Karpas-422 (cell line): ENCODE data around the gene TFEB. TPM values are rescaled to one million over a fixed set of nuclear protein-coding genes. Genes with fewer than 3 reads are reported as not detected.
A peak's percentile ranks its signal among the peaks of the same experiment; 100 is the strongest.

ENCODE experiments used
- DNase-seq: peaks from one replicate; pipeline ENCODE4 v3.0.0-alpha.2; 2015
- H2AFZ ChIP-seq: fragments of 200-600 bp; sonication (generic); 2 replicates; pipeline ENCODE4 v1.6.1; 2014; ENCODE audit warnings: antibody characterized with exemption, low read length, mixed read lengths
- H3K27ac ChIP-seq: fragments of 200-600 bp; sonication (generic); 2 replicates; pipeline ENCODE4 v1.5.1; 2014; ENCODE audit warnings: mild to moderate bottlenecking, low read length, moderate library complexity
- H3K27me3 ChIP-seq: fragments of 200-600 bp; sonication (generic); 2 replicates; pipeline ENCODE4 v1.6.1; 2014; ENCODE audit warnings: low read length, mixed read lengths
- H3K36me3 ChIP-seq: fragments of 200-600 bp; sonication (generic); 2 replicates; pipeline ENCODE4 v1.6.1; 2014; ENCODE audit warnings: low read length, mixed read lengths; ENCODE audit not compliant: insufficient read depth
- H3K4me1 ChIP-seq: fragments of 200-600 bp; sonication (generic); 2 replicates; pipeline ENCODE4 v1.6.1; 2014; ENCODE audit warnings: mild to moderate bottlenecking, low read length, mixed read lengths
- H3K4me2 ChIP-seq: fragments of 200-600 bp; sonication (generic); 2 replicates; pipeline ENCODE4 v1.6.1; 2014; ENCODE audit warnings: low read length, low read depth, mild to moderate bottlenecking; ENCODE audit not compliant: poor library complexity, severe bottlenecking
- H3K4me3 ChIP-seq: fragments of 200-600 bp; sonication (generic); 2 replicates; pipeline ENCODE4 v1.5.1; 2014; ENCODE audit warnings: mild to moderate bottlenecking, antibody characterized with exemption, low read length, mixed read lengths
- H3K79me2 ChIP-seq: fragments of 200-600 bp; sonication (generic); 2 replicates; pipeline ENCODE4 v1.6.1; 2014; ENCODE audit warnings: mild to moderate bottlenecking, low read length, mixed read lengths
- H3K9ac ChIP-seq: fragments of 200-600 bp; sonication (generic); 2 replicates; pipeline ENCODE4 v1.6.0; 2014; ENCODE audit warnings: low read length
- H3K9me2 ChIP-seq: fragments of 200-600 bp; sonication (generic), shearing (Covaris generic); replicated peaks from 2 replicates; pipeline ENCODE4 v1.6.0; 2014; ENCODE audit warnings: mild to moderate bottlenecking, low read length, moderate library complexity; ENCODE audit not compliant: insufficient read depth
- H3K9me3 ChIP-seq: fragments of 300-700, 200-600 bp; sonication (generic); 2 replicates; pipeline ENCODE4 v1.6.1; 2014; ENCODE audit warnings: low read length, mixed read lengths
- H4K20me1 ChIP-seq: fragments of 200-600 bp; sonication (generic); 2 replicates; pipeline ENCODE4 v1.6.1; 2014; ENCODE audit warnings: mild to moderate bottlenecking, antibody characterized with exemption, low read length, low read depth; ENCODE audit not compliant: insufficient read depth
- total RNA-seq: library from RNA; depleted of rRNA; stranded (reverse); fragments of >200 nt; shearing (Covaris generic); gene quantifications from 2 replicates; pipeline ENCODE4 v1.2.3, GENCODE V29; 2014; ENCODE audit warnings: low replicate concordance

TFEB gene
- total RNA-seq, 1 experiment from 2014 or later: 72.3 TPM

DNA sequence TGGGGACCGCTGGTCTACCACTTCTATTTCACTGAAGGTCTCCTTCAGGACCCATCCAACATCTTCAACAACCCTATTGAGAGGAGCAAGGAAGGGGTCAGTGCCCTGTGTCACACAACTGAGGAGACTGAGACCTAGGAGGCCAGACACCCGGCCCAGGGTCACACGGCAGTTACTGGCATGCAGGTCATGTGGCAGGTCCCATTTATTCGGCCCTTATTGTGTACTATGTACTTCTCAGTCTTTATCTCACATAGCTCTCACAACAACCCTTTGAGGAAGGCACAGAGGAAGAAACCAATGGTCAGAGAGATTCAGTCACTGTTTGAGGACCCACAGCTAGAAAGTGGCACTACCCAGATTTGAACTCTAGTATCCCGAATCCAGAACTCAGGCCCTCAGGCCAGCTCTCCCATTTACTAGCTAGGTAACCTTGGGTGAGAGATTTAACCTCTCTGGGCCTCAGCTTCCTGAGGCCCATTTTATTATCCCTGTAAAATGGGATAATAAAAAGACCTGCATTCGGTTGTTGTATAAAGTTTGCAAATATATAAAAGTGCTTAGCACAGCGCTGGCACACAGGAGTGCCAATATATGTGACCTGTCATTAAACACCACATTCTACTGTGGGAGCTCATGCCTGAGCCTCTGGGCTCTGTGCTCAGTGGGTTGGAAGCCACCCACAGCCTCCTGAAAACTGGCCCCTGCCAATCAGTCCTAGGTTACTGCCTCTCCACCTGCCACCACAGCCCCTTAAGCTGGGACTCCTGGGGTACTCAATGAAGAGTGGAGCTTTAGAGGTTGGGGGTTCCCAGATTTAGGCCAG lies 15.8 kb downstream of the TFEB start:
- no peaks in the 10 kb centered on the region for H3K9me2 ChIP-seq
- DNase-seq: peak; percentile 46
- peak overlapping the region; percentile 92 for H3K4me2 ChIP-seq
- H4K20me1 ChIP-seq: peaks cover 19% of the 10 kb centered on the region; the same call in 1 of the 2 replicates
- no peaks in the 10 kb centered on the region for H3K9me3 ChIP-seq
- no peaks in the 10 kb centered on the region for H3K27me3 ChIP-seq
- H3K36me3 ChIP-seq: peaks cover 6% of the 10 kb centered on the region; the same call in 1 of the 2 replicates
- peaks cover 92% of the 10 kb centered on the region for H3K79me2 ChIP-seq
- no peak overlapping the region for H2AFZ ChIP-seq
- H3K4me1 ChIP-seq: peaks cover 99% of the 10 kb centered on the region
- peak overlapping the region; percentile 51 for H3K4me3 ChIP-seq
- peak overlapping the region; percentile 99 for H3K27ac ChIP-seq
- H3K9ac ChIP-seq: peak overlapping the region; percentile 94

- Histone ChIP-seq H3K79me2 (peaks cover 97% of the 10 kb centered on the region), H4K20me1 (peaks cover 19% of the 10 kb centered on the region; the same call in 1 of the 2 replicates), H3K9ac (peak overlapping the region; percentile 35; the same call in 1 of the 2 replicates), H3K4me1 (peaks cover 99% of the 10 kb centered on the region), H3K9me3 (no peaks in the 10 kb centered on the region), H3K27me3 (no peaks in the 10 kb centered on the region), H3K4me3 (peak overlapping the region; percentile 25; the same call in 1 of the 2 replicates), H3K36me3 (peaks cover 6% of the 10 kb centered on the region; the same call in 1 of the 2 replicates), H3K4me2 (peak overlapping the region; percentile 92), H2AFZ (no peak overlapping the region), H3K9me2 (no peaks in the 10 kb centered on the region), H3K27ac (peak overlapping the region; percentile 99)
- no peak for DNase-seq
These were observed 16.6 kb downstream of the TFEB start for GRCh38 chr6:41718828-41719227.

GRCh38 chr6:41717392-41717736 lies 18.0 kb downstream of the TFEB start:
- peak overlapping the region; percentile 92 for H3K4me2 ChIP-seq
- no peak overlapping the region for H2AFZ ChIP-seq
- H3K9me3 ChIP-seq: no peaks in the 10 kb centered on the region
- no peaks in the 10 kb centered on the region for H3K27me3 ChIP-seq
- H3K79me2 ChIP-seq: peaks cover 100% of the 10 kb centered on the region
- DNase-seq: peak; percentile 54
- H3K9me2 ChIP-seq: no peaks in the 10 kb centered on the region
- H3K4me3 ChIP-seq: peak overlapping the region; percentile 42
- peak overlapping the region; percentile 70 for H3K9ac ChIP-seq
- H3K36me3 ChIP-seq: peaks cover 6% of the 10 kb centered on the region; the same call in 1 of the 2 replicates
- peak overlapping the region; percentile 99 for H3K27ac ChIP-seq
- peaks cover 19% of the 10 kb centered on the region; the same call in 1 of the 2 replicates for H4K20me1 ChIP-seq
- peaks cover 100% of the 10 kb centered on the region for H3K4me1 ChIP-seq

GRCh38 chr6:41716516-41717391 lies 18.7 kb downstream of the TFEB start:
- peak overlapping the region; percentile 99 for H3K27ac ChIP-seq
- no peaks in the 10 kb centered on the region for H3K27me3 ChIP-seq
- H2AFZ ChIP-seq: no peak overlapping the region
- H4K20me1 ChIP-seq: peaks cover 19% of the 10 kb centered on the region; the same call in 1 of the 2 replicates
- H3K4me3 ChIP-seq: peak overlapping the region; percentile 42
- H3K9me2 ChIP-seq: no peaks in the 10 kb centered on the region
- peak overlapping the region; percentile 70 for H3K9ac ChIP-seq
- peaks cover 6% of the 10 kb centered on the region; the same call in 1 of the 2 replicates for H3K36me3 ChIP-seq
- peaks cover 100% of the 10 kb centered on the region for H3K4me1 ChIP-seq
- H3K4me2 ChIP-seq: peak overlapping the region; percentile 92
- no peak for DNase-seq
- no peaks in the 10 kb centered on the region for H3K9me3 ChIP-seq
- peaks cover 100% of the 10 kb centered on the region for H3K79me2 ChIP-seq

- Histone ChIP-seq H4K20me1 (peaks cover 19% of the 10 kb centered on the region; the same call in 1 of the 2 replicates), H3K4me3 (peak overlapping the region; percentile 42; the same call in 1 of the 2 replicates), H3K4me2 (peak overlapping the region; percentile 92), H3K9ac (peak overlapping the region; percentile 70), H3K79me2 (peaks cover 99% of the 10 kb centered on the region), H3K9me3 (no peaks in the 10 kb centered on the region), H3K27me3 (no peaks in the 10 kb centered on the region), H2AFZ (no peak overlapping the region), H3K9me2 (no peaks in the 10 kb centered on the region), H3K27ac (peak overlapping the region; percentile 99), H3K4me1 (peaks cover 99% of the 10 kb centered on the region), H3K36me3 (peaks cover 4% of the 10 kb centered on the region; the same call in 1 of the 2 replicates)
- no peak for DNase-seq
These were observed 19.5 kb downstream of the TFEB start for GRCh38 chr6:41715795-41716515.

DNA sequence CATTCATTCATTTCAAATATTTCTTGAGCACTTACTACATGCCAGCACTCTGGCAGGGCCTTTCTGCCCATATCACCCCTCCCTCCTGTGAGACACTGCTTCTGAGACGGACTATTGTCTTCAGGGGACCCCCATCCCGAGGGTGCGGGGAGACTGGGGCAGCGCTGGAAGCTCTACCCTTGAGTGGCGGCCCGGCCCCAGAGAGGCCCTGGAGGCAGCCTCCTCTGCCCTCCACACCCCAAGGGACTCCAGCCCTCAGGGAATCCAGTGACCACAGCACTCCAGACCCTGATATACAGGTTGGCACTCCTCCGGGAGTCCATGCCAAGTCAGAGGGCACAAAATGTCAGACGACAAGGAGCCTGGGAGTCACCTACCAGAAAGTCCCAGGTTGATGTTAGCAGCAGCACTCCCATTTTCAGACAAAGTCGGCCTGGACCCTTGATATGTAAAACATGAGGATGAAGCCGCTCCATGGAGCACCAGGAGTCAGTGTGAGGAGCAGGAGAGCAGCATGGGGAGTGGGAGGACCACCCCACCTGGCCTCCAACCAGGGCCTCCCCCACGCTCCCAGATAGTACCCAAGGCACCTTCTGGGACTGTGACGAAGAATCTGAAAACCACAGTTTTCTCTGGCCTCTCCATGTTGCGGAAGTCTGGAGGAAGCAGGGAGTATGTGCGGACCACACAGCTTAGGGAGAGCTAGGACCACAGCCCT lies 20.7 kb downstream of the TFEB start:
- H3K27ac ChIP-seq: peak overlapping the region; percentile 99
- H3K4me3 ChIP-seq: peak overlapping the region; percentile 44; the same call in 1 of the 2 replicates
- DNase-seq: no peak
- no peak overlapping the region for H2AFZ ChIP-seq
- peaks cover 99% of the 10 kb centered on the region for H3K4me1 ChIP-seq
- H3K9me2 ChIP-seq: no peaks in the 10 kb centered on the region
- peak overlapping the region; percentile 92 for H3K4me2 ChIP-seq
- H3K9me3 ChIP-seq: no peaks in the 10 kb centered on the region
- H3K79me2 ChIP-seq: peaks cover 96% of the 10 kb centered on the region
- H3K27me3 ChIP-seq: no peaks in the 10 kb centered on the region
- H3K36me3 ChIP-seq: peaks cover 4% of the 10 kb centered on the region; the same call in 1 of the 2 replicates
- peak overlapping the region; percentile 45 for H3K9ac ChIP-seq
- peaks cover 17% of the 10 kb centered on the region; the same call in 1 of the 2 replicates for H4K20me1 ChIP-seq

DNA sequence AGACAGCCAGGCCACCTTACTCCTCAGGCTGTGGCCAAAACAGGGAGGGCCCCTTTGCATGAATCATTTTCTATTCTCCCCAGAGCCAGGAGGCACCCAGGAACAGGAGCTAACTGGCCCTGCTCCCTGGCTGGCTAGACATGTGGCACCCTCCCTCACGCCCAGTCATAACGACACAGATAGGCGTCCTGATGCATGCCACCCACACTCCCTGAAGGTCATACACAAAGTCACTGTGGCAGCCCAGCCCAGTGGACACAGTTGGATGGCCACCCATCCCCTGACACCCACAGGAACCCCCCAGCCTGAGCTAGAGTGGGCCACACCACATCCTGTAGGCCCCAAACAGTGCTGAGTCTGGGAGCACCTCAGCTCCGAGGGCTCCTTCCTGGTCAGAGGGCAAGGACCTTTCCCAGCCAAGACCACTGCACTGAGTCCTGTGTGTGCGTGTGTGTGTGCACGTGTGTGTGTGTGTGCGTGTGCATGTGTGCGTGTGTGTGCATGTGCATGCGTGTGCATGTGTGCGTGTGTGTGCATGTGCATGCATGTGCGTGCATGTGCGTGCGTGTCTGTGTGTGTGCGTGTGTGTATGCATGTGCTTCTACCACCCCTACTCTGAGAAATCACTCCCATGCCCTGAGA lies 21.6 kb downstream of the TFEB start:
- Histone ChIP-seq H3K36me3 (0 out of 2 replicates have a peak, but pooled peaks cover 4% of the 10 kb centered on the region), H3K79me2 (peaks cover 89% of the 10 kb centered on the region), H3K4me2 (peak overlapping the region; percentile 92)

More for the DNA sequence above, 21.6 kb downstream of the TFEB start:
- peak; percentile 72 for DNase-seq
- Histone ChIP-seq H4K20me1 (peaks cover 17% of the 10 kb centered on the region; the same call in 1 of the 2 replicates), H3K27me3 (no peaks in the 10 kb centered on the region), H3K9ac (peak overlapping the region; percentile 45), H2AFZ (no peak overlapping the region), H3K27ac (peak overlapping the region; percentile 99), H3K9me3 (no peaks in the 10 kb centered on the region), H3K4me3 (peak overlapping the region; percentile 44; the same call in 1 of the 2 replicates), H3K4me1 (peaks cover 98% of the 10 kb centered on the region), H3K9me2 (no peaks in the 10 kb centered on the region)
